HepG2 (cell line): ENCODE measurements around the gene ADCY10. TPM values are rescaled to one million over a fixed set of nuclear protein-coding genes. Genes with fewer than 3 reads are reported as not detected.
A peak's percentile ranks its signal among the peaks of the same experiment; 100 is the strongest.

Experiments used
- ARID2 ChIP-seq: sonication (generic); formaldehyde crosslinking; IDR thresholded peaks from 2 replicates; pipeline ENCODE4 v1.8.1; 2022; ENCODE audit warnings: mild to moderate bottlenecking, missing genetic modification reagents, borderline replicate concordance
- ATRX ChIP-seq: sonication (generic); formaldehyde crosslinking; IDR thresholded peaks from 2 replicates; pipeline ENCODE4 v1.4.0; 2020; ENCODE audit warnings: missing genetic modification reagents, borderline replicate concordance
- DDIT3 ChIP-seq: sonication (generic); formaldehyde crosslinking; IDR thresholded peaks from 2 replicates; pipeline ENCODE4 v1.4.0; 2020; ENCODE audit warnings: mild to moderate bottlenecking, missing genetic modification reagents
- FLYWCH1 ChIP-seq: sonication (generic); formaldehyde crosslinking; IDR thresholded peaks from 2 replicates; pipeline ENCODE4 v1.8.1; 2023; ENCODE audit warnings: mild to moderate bottlenecking, missing genetic modification reagents
- FOXK1 ChIP-seq: sonication (generic); formaldehyde crosslinking; IDR thresholded peaks from 2 replicates; pipeline ENCODE4 v1.4.0; 2020; ENCODE audit warnings: low read depth, missing genetic modification reagents, borderline replicate concordance
- GATA4 ChIP-seq: sonication (generic); IDR thresholded peaks from 2 replicates; pipeline ENCODE4 v1.6.1; 2016; ENCODE audit warnings: antibody characterized with exemption, low read depth, borderline replicate concordance
- GMEB2 ChIP-seq: IDR thresholded peaks from 2 replicates; pipeline ENCODE4 v1.6.1; 2016; ENCODE audit warnings: missing biosample characterization, missing genetic modification reagents, low read depth
- GTF2F1 ChIP-seq: fragments of 150-350 bp; IDR thresholded peaks from 2 replicates; pipeline ENCODE4 v1.6.1; 2014; ENCODE audit warnings: low read length
- MAFG ChIP-seq: sonication (generic); formaldehyde crosslinking; IDR thresholded peaks from 2 replicates; pipeline ENCODE4 v1.5.1; 2020; ENCODE audit warnings: mild to moderate bottlenecking, missing genetic modification reagents
- PHF20 ChIP-seq: sonication (generic); formaldehyde crosslinking; IDR thresholded peaks from 2 replicates; pipeline ENCODE4 v1.5.0; 2020; ENCODE audit warnings: mild to moderate bottlenecking, missing genetic modification reagents
- RXRB ChIP-seq: IDR thresholded peaks from 2 replicates; pipeline ENCODE4 v1.6.1; 2016; ENCODE audit warnings: borderline replicate concordance, missing genetic modification reagents, missing compliant biosample characterization
- SALL1 ChIP-seq: sonication (generic); formaldehyde crosslinking; IDR thresholded peaks from 2 replicates; pipeline ENCODE4 v1.8.0; 2022; ENCODE audit warnings: mild to moderate bottlenecking, missing genetic modification reagents
- SMAD9 ChIP-seq: sonication (generic); formaldehyde crosslinking; IDR thresholded peaks from 2 replicates; pipeline ENCODE4 v1.5.1; 2020; ENCODE audit warnings: mild to moderate bottlenecking, missing genetic modification reagents
- U2AF2 ChIP-seq: fragments of 200-400 bp; formaldehyde crosslinking; IDR thresholded peaks from 2 replicates; pipeline ENCODE4 v1.6.1; 2017; ENCODE audit warnings: low read depth, mild to moderate bottlenecking, low read length
- ZBTB1 ChIP-seq: sonication (generic); formaldehyde crosslinking; IDR thresholded peaks from 2 replicates; pipeline ENCODE4 v1.4.0; 2020; ENCODE audit warnings: missing genetic modification reagents, borderline replicate concordance
- ZBTB10 ChIP-seq: sonication (generic); formaldehyde crosslinking; IDR thresholded peaks from 2 replicates; pipeline ENCODE4 v1.4.0; 2020; ENCODE audit warnings: missing genetic modification reagents, borderline replicate concordance
- ZFP1 ChIP-seq: IDR thresholded peaks from 2 replicates; pipeline ENCODE4 v1.6.1; 2016
- ZFP37 ChIP-seq: sonication (generic); formaldehyde crosslinking; IDR thresholded peaks from 2 replicates; pipeline ENCODE4 v1.4.0; 2020; ENCODE audit warnings: missing genetic modification reagents, borderline replicate concordance
- ZNF121 ChIP-seq: sonication (generic); formaldehyde crosslinking; IDR thresholded peaks from 2 replicates; pipeline ENCODE4 v1.5.0; 2020; ENCODE audit warnings: mild to moderate bottlenecking, missing genetic modification reagents
- ZNF24 ChIP-seq: fragments of 450-650 bp; IDR thresholded peaks from 2 replicates; pipeline ENCODE4 v1.6.1; 2017; ENCODE audit warnings: antibody characterized with exemption, mild to moderate bottlenecking
- ZNF256 ChIP-seq: sonication (generic); formaldehyde crosslinking; conservative IDR thresholded peaks from 2 replicates; pipeline ENCODE4 v1.4.0; 2020; ENCODE audit warnings: missing genetic modification reagents
- ZNF296 ChIP-seq: sonication (generic); formaldehyde crosslinking; conservative IDR thresholded peaks from 2 replicates; pipeline ENCODE4 v1.5.0; 2020; ENCODE audit warnings: mild to moderate bottlenecking, missing genetic modification reagents
- ZNF3 ChIP-seq: IDR thresholded peaks from 2 replicates; pipeline ENCODE4 v1.7.0; 2017; ENCODE audit warnings: inconsistent platforms
- ZNF468 ChIP-seq: sonication (generic); formaldehyde crosslinking; IDR thresholded peaks from 2 replicates; pipeline ENCODE4 v1.8.0; 2022; ENCODE audit warnings: mild to moderate bottlenecking, moderate library complexity, missing genetic modification reagents
- ZNF549 ChIP-seq: sonication (generic); formaldehyde crosslinking; IDR thresholded peaks from 2 replicates; pipeline ENCODE4 v1.5.0; 2020; ENCODE audit warnings: missing genetic modification reagents
- ZNF747 ChIP-seq: sonication (generic); formaldehyde crosslinking; IDR thresholded peaks from 2 replicates; pipeline ENCODE4 v1.8.1; 2023; ENCODE audit warnings: missing genetic modification reagents, mild to moderate bottlenecking, borderline replicate concordance
- ZNF772 ChIP-seq: sonication (generic); formaldehyde crosslinking; IDR thresholded peaks from 2 replicates; pipeline ENCODE4 v1.5.0; 2020; ENCODE audit warnings: mild to moderate bottlenecking, missing genetic modification reagents
- ZNF775 ChIP-seq: sonication (generic); formaldehyde crosslinking; IDR thresholded peaks from 2 replicates; pipeline ENCODE4 v1.4.0; 2020; ENCODE audit warnings: missing genetic modification reagents, mild to moderate bottlenecking, moderate library complexity, borderline replicate concordance
- ZNF781 ChIP-seq: sonication (generic); formaldehyde crosslinking; IDR thresholded peaks from 2 replicates; pipeline ENCODE4 v1.5.1; 2020; ENCODE audit warnings: borderline replicate concordance, mild to moderate bottlenecking, missing genetic modification reagents; ENCODE audit errors: not compliant biosample characterization
- polyA plus RNA-seq, 8 experiments: library from polyadenylated mRNA; depleted of rRNA in 3 of 8; stranded (reverse) in 7 of 8; unstranded in 1 of 8; fragments of >200 nt; fragmentation: Illumina TruSeq in 4 of 8; extraction: Trizol in 4 of 8; gene quantifications; 2 replicates each; pipeline versions ENCODE4 v1.2.1 to v1.2.3, GENCODE V29; 2011 to 2016; ENCODE audit warnings: low read depth in 4 of 8, missing spikeins in 1 of 8, mixed read lengths in 1 of 8; ENCODE audit not compliant: insufficient read depth in 1 of 8
- total RNA-seq, 5 experiments: library from RNA; depleted of rRNA; stranded (reverse); fragments of >200 nt; fragmentation: Illumina TruSeq; extraction: Trizol; gene quantifications; 2 replicates each; pipeline ENCODE4 v1.2.3, GENCODE V29; 2016; ENCODE audit warnings: low read depth in 1 of 5

Gene ADCY10
- total and polyA plus RNA-seq, 2 of the 13 experiments (the other 11 are each of a cell fraction or from before 2014, with no cell fraction given) = 0.02 to 0.03 TPM

- TF ChIP-seq ATRX (CRISPR knock-in tag) (no peak), SALL1 (CRISPR knock-in tag) (peak; percentile 75), ZNF24 (no peak), ZNF468 (CRISPR knock-in tag) (no peak), DDIT3 (no peak), ZNF256 (CRISPR knock-in tag) (no peak), ARID2 (no peak), FLYWCH1 (no peak), ZFP37 (0 out of 2 replicates have a peak, but pooled peaks have one; percentile 39), PHF20 (CRISPR knock-in tag) (no peak), ZNF121 (CRISPR knock-in tag) (no peak), ZBTB1 (CRISPR knock-in tag) (no peak), ZNF3 (no peak), ZNF772 (CRISPR knock-in tag) (no peak), ZNF296 (CRISPR knock-in tag) (no peak), ZNF549 (CRISPR knock-in tag) (no peak), ZNF781 (CRISPR knock-in tag) (no peak), RXRB (CRISPR knock-in tag) (peak; percentile 60), ZNF747 (CRISPR knock-in tag) (no peak), ZBTB10 (CRISPR knock-in tag) (no peak), FOXK1 (CRISPR knock-in tag) (no peak), ZNF775 (no peak), ZFP1 (CRISPR knock-in tag) (no peak), GATA4 (no peak), U2AF2 (no peak), GMEB2 (CRISPR knock-in tag) (no peak), MAFG (CRISPR knock-in tag) (peak; percentile 83; the same call in 1 of the 2 replicates), SMAD9 (no peak), GTF2F1 (no peak)
Measured at GRCh38 chr1:167803358-167804207, 110.4 kb downstream of the ADCY10 start (continued).
